Neuronal stem cell (in vitro differentiated cells): ENCODE results near the gene ATG10.

Experiments used
- DNase-seq: peaks from one replicate; pipeline ENCODE4 v3.0.0-alpha.2; 2013; ENCODE audit warnings: low spot score
- H2AFZ ChIP-seq: one replicate; pipeline ENCODE4 v1.6.1; 2013; ENCODE audit warnings: mild to moderate bottlenecking, low read length, inconsistent platforms
- H2AK5ac ChIP-seq: 2 replicates; pipeline ENCODE4 v1.6.1; 2013; ENCODE audit warnings: low read depth, mild to moderate bottlenecking, inconsistent platforms, low read length, moderate library complexity, mixed read lengths
- H2BK120ac ChIP-seq: 2 replicates; pipeline ENCODE4 v1.6.1; 2013; ENCODE audit warnings: low read depth, mild to moderate bottlenecking, inconsistent platforms, low read length, moderate library complexity, mixed read lengths
- H2BK12ac ChIP-seq: one replicate; pipeline ENCODE4 v1.6.1; 2013; ENCODE audit warnings: low read length, inconsistent platforms
- H2BK15ac ChIP-seq: 2 replicates; pipeline ENCODE4 v1.6.1; 2013; ENCODE audit warnings: mild to moderate bottlenecking, low read length, inconsistent platforms, mixed read lengths
- H2BK5ac ChIP-seq: one replicate; pipeline ENCODE4 v1.6.1; 2013; ENCODE audit warnings: inconsistent platforms, mild to moderate bottlenecking, low read length, moderate library complexity
- H3K14ac ChIP-seq: one replicate; pipeline ENCODE4 v1.6.1; 2013; ENCODE audit warnings: low read length, inconsistent platforms
- H3K18ac ChIP-seq: 2 replicates; pipeline ENCODE4 v1.6.1; 2013; ENCODE audit warnings: low read length, inconsistent platforms
- H3K23ac ChIP-seq: 2 replicates; pipeline ENCODE4 v1.6.1; 2013; ENCODE audit warnings: low read depth, mild to moderate bottlenecking, mixed read lengths, low read length, inconsistent platforms; ENCODE audit not compliant: poor library complexity
- H3K27ac ChIP-seq: replicated peaks from 3 replicates; pipeline ENCODE4 v1.5.1; 2013; ENCODE audit warnings: low read length, inconsistent platforms
- H3K27me3 ChIP-seq, 3 experiments: 2 replicates each; pipeline ENCODE4 v1.6.1; 2013; ENCODE audit warnings: low read length in 3 of 3, mild to moderate bottlenecking in 2 of 3, inconsistent platforms in 1 of 3, low read depth in 1 of 3, mixed read lengths in 1 of 3, moderate library complexity in 1 of 3; ENCODE audit not compliant: control insufficient read depth in 3 of 3, insufficient read depth in 3 of 3
- H3K36me3 ChIP-seq, 2 donors: replicated peaks in 1 of 2; 2 replicates each; pipeline ENCODE4 v1.6.1; 2013; ENCODE audit warnings: low read length in 2 of 2; ENCODE audit not compliant: control insufficient read depth in 2 of 2, insufficient read depth in 2 of 2
- H3K4ac ChIP-seq: 2 replicates; pipeline ENCODE4 v1.6.1; 2013; ENCODE audit warnings: inconsistent platforms, mild to moderate bottlenecking, low read length, moderate library complexity
- H3K4me1 ChIP-seq, 2 donors: 1 replicate in 1 of 2; 2 replicates in 1 of 2; pipeline ENCODE4 v1.6.1; 2013; ENCODE audit warnings: low read length in 2 of 2, low read depth in 1 of 2; ENCODE audit not compliant: control insufficient read depth in 2 of 2, insufficient read depth in 1 of 2
- H3K4me2 ChIP-seq: one replicate; pipeline ENCODE4 v1.6.1; 2013; ENCODE audit warnings: mild to moderate bottlenecking, low read length, inconsistent platforms; ENCODE audit not compliant: insufficient read depth, poor library complexity, severe bottlenecking
- H3K4me3 ChIP-seq, 2 donors: 2 replicates each; pipeline ENCODE4 v1.5.1; 2013; ENCODE audit warnings: low read length in 2 of 2, mild to moderate bottlenecking in 2 of 2, inconsistent platforms in 1 of 2, moderate library complexity in 1 of 2
- H3K79me1 ChIP-seq: one replicate; pipeline ENCODE4 v1.6.1; 2013; ENCODE audit warnings: low read depth, mild to moderate bottlenecking, inconsistent platforms, low read length, moderate library complexity
- H3K9ac ChIP-seq: one replicate; pipeline ENCODE4 v1.6.1; 2013; ENCODE audit warnings: mild to moderate bottlenecking, low read depth, low read length, inconsistent platforms; ENCODE audit not compliant: poor library complexity
- H3K9me3 ChIP-seq, 2 donors: replicated peaks in 1 of 2; 2 replicates each; pipeline versions ENCODE3 to v1.6.1; 2013; ENCODE audit warnings: low read length in 2 of 2, mild to moderate bottlenecking in 2 of 2, inconsistent platforms in 1 of 2, low read depth in 1 of 2, mixed read lengths in 1 of 2, moderate library complexity in 1 of 2; ENCODE audit not compliant: control insufficient read depth in 2 of 2, insufficient read depth in 1 of 2
- H4K8ac ChIP-seq: one replicate; pipeline ENCODE4 v1.6.1; 2013; ENCODE audit warnings: low read depth, mild to moderate bottlenecking, inconsistent platforms, low read length, moderate library complexity
- H4K91ac ChIP-seq: one replicate; pipeline ENCODE4 v1.6.1; 2013; ENCODE audit warnings: low read length, low read depth, mild to moderate bottlenecking, inconsistent platforms; ENCODE audit not compliant: poor library complexity
- WGBS, 2 donors: extraction: QIAGEN DNeasy Blood & Tissue Kit; methylation state at CpG; one replicate each; pipeline ENCODE4 v1.1.7; 2013; ENCODE audit warnings: missing lambda C conversion rate in 2 of 2, mixed read lengths in 1 of 2; ENCODE audit not compliant: insufficient read length in 2 of 2, insufficient replicate concordance in 1 of 2; ENCODE audit errors: extremely low coverage in 2 of 2; 5-methylcytosine and 5-hydroxymethylcytosine counted together

Gene ATG10

DNA sequence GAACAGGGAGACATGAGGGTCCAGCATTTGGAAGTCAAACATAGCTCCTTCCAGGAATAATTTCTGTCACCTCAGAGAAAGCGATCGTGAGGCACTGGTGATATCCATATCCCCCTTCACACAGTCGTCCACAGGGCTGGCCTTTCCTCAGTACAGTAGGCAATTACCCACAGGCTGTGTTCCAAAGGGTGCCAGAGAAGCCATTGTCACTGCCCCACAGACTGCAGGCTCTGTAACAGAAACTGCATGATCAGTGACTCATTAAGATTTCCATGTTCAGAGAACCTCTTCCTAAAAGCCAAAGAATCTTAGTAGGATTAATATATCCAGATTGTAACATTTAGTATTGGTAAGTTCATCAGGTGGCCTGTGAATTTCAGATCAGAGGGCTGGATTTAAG, 178.7 kb downstream of the ATG10 start:
- Histone ChIP-seq H2AFZ (peak overlapping the region; percentile 14), H2BK15ac (no peak overlapping the region), H3K23ac (no peak overlapping the region), H3K4ac (no peak overlapping the region), H3K27ac (no peak overlapping the region), H3K79me1 (no peaks in the 10 kb centered on the region), H4K91ac (no peak overlapping the region), H3K4me3 (no peak overlapping the region), H3K9ac (no peak overlapping the region), H3K27me3 (no peaks in the 10 kb centered on the region), H3K36me3 (no peaks in the 10 kb centered on the region), H3K14ac (no peak overlapping the region), H3K4me1 (no peaks in the 10 kb centered on the region), H2AK5ac (no peak overlapping the region), H4K8ac (no peak overlapping the region), H3K9me3 (no peaks in the 10 kb centered on the region), H2BK12ac (no peak overlapping the region), H3K18ac (no peak overlapping the region), H2BK120ac (no peak overlapping the region), H2BK5ac (no peak overlapping the region), H3K4me2 (no peak overlapping the region)
- WGBS, 2 donors, result no CpG with 5 or more reads among the region's 3 CpGs
- no peak for DNase-seq

DNA sequence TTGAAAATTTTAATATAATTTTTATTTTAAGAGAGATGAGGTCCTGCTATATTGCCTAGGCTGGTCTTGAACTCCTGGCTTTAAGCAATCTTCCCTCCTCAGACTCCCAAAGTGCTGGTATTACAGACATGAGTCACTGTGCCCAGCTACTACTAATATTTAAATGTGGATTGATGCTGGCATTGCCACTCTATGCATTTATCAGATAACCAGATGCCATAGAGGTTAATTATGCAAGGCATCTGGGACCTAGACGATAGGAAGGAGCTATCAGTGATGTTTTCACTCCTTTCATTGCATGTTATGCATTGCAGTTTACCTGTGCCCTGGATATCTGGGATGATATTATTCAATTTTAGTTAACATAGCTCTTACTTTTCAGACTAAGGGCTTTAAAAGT, 179.4 kb downstream of the ATG10 start:
- H2BK5ac ChIP-seq, result no peak overlapping the region
- no peak overlapping the region for H2BK12ac ChIP-seq
- no peak overlapping the region for H3K4ac ChIP-seq
- no peak overlapping the region for H2AFZ ChIP-seq
- no peak overlapping the region for H4K8ac ChIP-seq
- H3K79me1 ChIP-seq, result no peaks in the 10 kb centered on the region
- DNase-seq, result no peak
- no peak overlapping the region for H2BK15ac ChIP-seq
- no peak overlapping the region for H3K27ac ChIP-seq
- WGBS, 2 donors, result no CpG with 5 or more reads among the region's 1 CpG
- no peaks in the 10 kb centered on the region for H3K9me3 ChIP-seq
- no peak overlapping the region for H2BK120ac ChIP-seq
- H3K4me2 ChIP-seq, result no peak overlapping the region
- no peak overlapping the region for H2AK5ac ChIP-seq
- H3K23ac ChIP-seq, result no peak overlapping the region
- no peaks in the 10 kb centered on the region for H3K4me1 ChIP-seq
- H3K18ac ChIP-seq, result no peak overlapping the region
- no peak overlapping the region for H3K14ac ChIP-seq
- H3K4me3 ChIP-seq, result no peak overlapping the region
- H3K27me3 ChIP-seq, result no peaks in the 10 kb centered on the region
- no peak overlapping the region for H4K91ac ChIP-seq
- H3K36me3 ChIP-seq, result no peaks in the 10 kb centered on the region
- no peak overlapping the region for H3K9ac ChIP-seq

DNA sequence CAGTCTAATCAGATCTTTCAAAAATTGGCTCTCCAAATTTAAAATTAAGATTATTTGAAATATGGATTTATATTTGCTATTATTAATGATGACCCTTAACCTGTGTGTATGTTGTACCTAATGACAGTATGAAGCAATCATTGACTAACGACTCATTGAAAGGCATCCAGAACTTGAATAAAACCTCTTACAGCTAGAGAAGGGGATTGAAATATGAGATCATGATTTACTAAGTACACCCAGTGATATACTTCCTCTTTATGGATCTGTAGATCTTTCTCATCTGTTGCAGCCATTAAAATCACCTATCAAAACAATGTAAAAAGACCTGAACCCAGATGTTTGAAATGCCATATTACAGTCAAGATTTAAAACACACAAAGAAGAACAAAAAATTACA, 179.8 kb downstream of the ATG10 start:
- WGBS, 2 donors, result no CpG with 5 or more reads among the region's 1 CpG
- Histone ChIP-seq H2BK120ac (no peak overlapping the region), H3K4ac (no peak overlapping the region), H4K91ac (no peak overlapping the region), H2AK5ac (no peak overlapping the region), H2BK15ac (no peak overlapping the region), H3K9ac (no peak overlapping the region), H3K18ac (no peak overlapping the region), H3K4me2 (no peak overlapping the region), H3K27ac (no peak overlapping the region), H4K8ac (no peak overlapping the region), H3K14ac (no peak overlapping the region), H3K9me3 (no peaks in the 10 kb centered on the region), H3K23ac (no peak overlapping the region), H3K4me3 (no peak overlapping the region), H3K27me3 (no peaks in the 10 kb centered on the region), H3K79me1 (no peaks in the 10 kb centered on the region), H2BK12ac (no peak overlapping the region), H3K4me1 (no peaks in the 10 kb centered on the region), H2BK5ac (no peak overlapping the region), H2AFZ (no peak overlapping the region), H3K36me3 (no peaks in the 10 kb centered on the region)
- no peak for DNase-seq

DNA sequence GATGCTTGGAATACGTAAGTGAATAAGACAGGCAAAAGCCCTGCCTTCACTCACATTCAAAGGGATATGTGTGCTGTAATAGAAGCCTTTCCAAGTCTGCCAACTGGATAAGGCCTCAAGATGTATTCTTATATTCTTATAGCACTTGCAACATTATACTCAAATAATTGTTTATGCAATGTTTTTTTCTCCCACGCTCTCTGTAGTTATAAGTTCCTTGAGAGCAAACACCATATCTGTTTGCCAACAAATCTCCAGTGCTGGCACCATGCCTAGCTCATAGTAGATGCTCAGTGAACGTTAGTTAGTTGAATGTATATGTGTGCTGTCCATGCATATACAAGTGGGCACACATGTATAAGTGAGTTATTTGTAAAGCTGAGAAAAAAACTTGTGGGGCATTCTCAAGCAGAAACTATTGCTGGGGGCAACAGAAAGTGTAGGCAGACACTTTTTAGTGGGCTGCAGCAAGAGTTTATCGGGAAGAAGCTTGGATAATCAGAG, 181.2 kb downstream of the ATG10 start:
- Histone ChIP-seq H3K27ac (no peak overlapping the region), H3K9me3 (no peaks in the 10 kb centered on the region), H3K23ac (no peak overlapping the region), H3K14ac (no peak overlapping the region), H2AFZ (no peak overlapping the region), H3K27me3 (no peaks in the 10 kb centered on the region), H3K4ac (no peak overlapping the region), H4K91ac (no peak overlapping the region), H4K8ac (no peak overlapping the region), H2AK5ac (no peak overlapping the region), H3K18ac (no peak overlapping the region), H2BK12ac (no peak overlapping the region), H2BK120ac (no peak overlapping the region), H3K9ac (no peak overlapping the region), H3K4me2 (no peak overlapping the region), H2BK15ac (no peak overlapping the region), H3K4me1 (peaks cover 2 to 3% of the 10 kb centered on the region in 2 donors), H3K4me3 (no peak overlapping the region), H3K79me1 (no peaks in the 10 kb centered on the region), H2BK5ac (no peak overlapping the region), H3K36me3 (no peaks in the 10 kb centered on the region)
- no peak for DNase-seq
- WGBS, 2 donors, result no CpG with 5 or more reads among the region's 4 CpGs
